ENCODE measurements around the gene OR51F1. TPM values are rescaled to one million over a fixed set of nuclear protein-coding genes. Genes with fewer than 3 reads are reported as not detected.
"Not testable (repeated sequence)": the region's sequence is repeated elsewhere in the genome, so short reads cannot be mapped to it uniquely, and the experiment has no call there.

The OR51F1 gene, protein sequence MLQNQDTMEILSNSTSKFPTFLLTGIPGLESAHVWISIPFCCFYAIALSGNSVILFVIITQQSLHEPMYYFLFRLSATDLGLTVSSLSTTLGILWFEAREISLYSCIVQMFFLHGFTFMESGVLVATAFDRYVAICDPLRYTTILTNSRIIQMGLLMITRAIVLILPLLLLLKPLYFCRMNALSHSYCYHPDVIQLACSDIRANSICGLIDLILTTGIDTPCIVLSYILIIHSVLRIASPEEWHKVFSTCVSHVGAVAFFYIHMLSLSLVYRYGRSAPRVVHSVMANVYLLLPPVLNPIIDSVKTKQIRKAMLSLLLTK
- not detected for total RNA-seq

- Mint-ChIP-seq H3K9me3 (ENCODE audit: low read depth) (no peaks in the 10 kb centered on the region), H3K27me3 (peaks cover 6% of the 10 kb centered on the region), H3K4me1 (no peaks in the 10 kb centered on the region), H3K36me3 (ENCODE audit: low read depth) (no peaks in the 10 kb centered on the region), H3K4me3 (no peak within 1 kb of the TSS), H3K27ac (no peak within 1 kb of the TSS)
- intact Hi-C loops (cut with DNase I, micrococcal nuclease): no loop called here
- no peak for DNase-seq
- CTCF ChIA-PET: no interaction called here
- no peak for ATAC-seq
- POLR2A ChIA-PET: no interaction called here
Observed at GRCh38 chr11:4769838-4770237, at the start of gene OR51F1. Gene OR51F1 (minus strand): TSS chr11:4769938. CDS start chr11:4769938, 0 bp downstream.

- intact Hi-C loops (cut with DNase I, micrococcal nuclease): no loop called here
- H3K4me1 Mint-ChIP-seq: no peaks in the 10 kb centered on the region
- ChIA-PET POLR2A (no interaction called here), CTCF (no interaction called here)
- no peaks in the 10 kb centered on the region for H3K9me3 Mint-ChIP-seq (ENCODE audit: low read depth)
- no peaks in the 10 kb centered on the region for H3K36me3 Mint-ChIP-seq (ENCODE audit: low read depth)
- H3K27ac Mint-ChIP-seq: no peak overlapping the region
- DNase-seq (no peak), ATAC-seq (no peak)
- no peaks in the 10 kb centered on the region for H3K27me3 Mint-ChIP-seq
- no peak overlapping the region for H3K4me3 Mint-ChIP-seq
Observed at GRCh38 chr11:4809246-4809645, 39.5 kb upstream of the OR51F1 start.

DNA sequence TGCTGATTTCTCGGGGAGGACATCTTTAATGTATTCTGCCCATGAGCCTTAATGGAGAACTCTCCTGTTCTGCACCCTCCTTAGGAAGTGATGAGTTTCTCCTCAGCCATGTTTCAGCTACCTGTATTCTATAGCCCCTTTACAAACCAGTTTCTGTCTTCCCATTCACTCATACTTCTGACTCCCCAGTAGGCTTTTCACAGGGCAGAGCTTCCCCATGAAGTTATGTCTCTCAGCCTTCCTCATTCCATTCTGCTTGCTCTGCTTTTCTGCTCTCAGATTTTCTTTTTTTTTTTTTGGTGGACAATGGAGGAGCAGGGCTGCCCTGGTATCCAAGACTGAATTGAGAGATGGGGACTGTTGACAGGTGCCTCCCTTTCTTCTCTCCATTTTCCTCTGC, 38.7 kb upstream of the OR51F1 start:
- intact Hi-C loops (cut with DNase I, micrococcal nuclease): no loop called here

DNA sequence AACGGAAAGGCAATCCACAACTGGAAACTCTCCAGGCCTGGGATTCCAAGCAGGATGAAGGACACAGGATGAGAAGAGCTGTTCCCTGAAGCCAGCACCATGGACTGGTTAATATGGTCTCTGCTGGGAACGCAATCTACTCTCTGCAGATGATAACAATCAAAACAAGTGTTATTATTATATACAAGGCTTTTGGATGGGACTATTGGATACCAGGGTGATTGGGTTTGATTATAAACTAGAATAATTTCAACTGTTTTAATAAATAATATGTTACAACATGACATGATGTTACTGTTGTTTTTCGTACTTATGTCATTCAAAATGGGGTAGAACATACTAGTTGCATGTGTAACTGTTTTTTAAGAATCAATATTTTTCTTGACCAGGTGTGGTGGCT, 34.5 kb upstream of the OR51F1 start, which contains the start of gene OR52R1:
Gene OR52R1, minus strand, starts transcription at position 101 of the 400 bp plus-strand sequence. Its CDS starts 0 bp downstream, at position 101.
- no peak within 1 kb of the TSS for H3K27ac Mint-ChIP-seq
- no peaks in the 10 kb centered on the region for H3K36me3 Mint-ChIP-seq (ENCODE audit: low read depth)
- H3K4me1 Mint-ChIP-seq: no peaks in the 10 kb centered on the region
- H3K9me3 Mint-ChIP-seq (ENCODE audit: low read depth): no peaks in the 10 kb centered on the region
- no peak for ATAC-seq
- no peak within 1 kb of the TSS for H3K4me3 Mint-ChIP-seq
- intact Hi-C loops (cut with DNase I, micrococcal nuclease): no loop called here
- CTCF ChIA-PET: no interaction called here
- DNase-seq: no peak
- H3K27me3 Mint-ChIP-seq: peaks cover 5% of the 10 kb centered on the region
- POLR2A ChIA-PET: no interaction called here

More for the DNA sequence above, 38.7 kb upstream of the OR51F1 start:
- Mint-ChIP-seq H3K27me3 (no peaks in the 10 kb centered on the region), H3K9me3 (ENCODE audit: low read depth) (no peaks in the 10 kb centered on the region), H3K27ac (no peak overlapping the region), H3K4me3 (no peak overlapping the region), H3K4me1 (no peaks in the 10 kb centered on the region), H3K36me3 (ENCODE audit: low read depth) (no peaks in the 10 kb centered on the region)
- CTCF ChIA-PET: no interaction called here
- no peak for DNase-seq
- POLR2A ChIA-PET: no interaction called here
- ATAC-seq: no peak

- H3K4me1 Mint-ChIP-seq; intact Hi-C loops (cut with DNase I, micrococcal nuclease); H3K36me3 Mint-ChIP-seq (ENCODE audit: low read depth); H3K27me3 Mint-ChIP-seq; ATAC-seq; DNase-seq; POLR2A ChIA-PET; H3K4me3 Mint-ChIP-seq; H3K27ac Mint-ChIP-seq; H3K9me3 Mint-ChIP-seq (ENCODE audit: low read depth): not testable (repeated sequence)
- CTCF ChIA-PET: interaction anchor here (0.9 kb wide), 1 partner anchor 9 kb away, joined by 3 read pairs; no protein-coding TSS in a partner anchor
Observed at GRCh38 chr11:4801316-4801715, 31.6 kb upstream of the OR51F1 start.

DNA sequence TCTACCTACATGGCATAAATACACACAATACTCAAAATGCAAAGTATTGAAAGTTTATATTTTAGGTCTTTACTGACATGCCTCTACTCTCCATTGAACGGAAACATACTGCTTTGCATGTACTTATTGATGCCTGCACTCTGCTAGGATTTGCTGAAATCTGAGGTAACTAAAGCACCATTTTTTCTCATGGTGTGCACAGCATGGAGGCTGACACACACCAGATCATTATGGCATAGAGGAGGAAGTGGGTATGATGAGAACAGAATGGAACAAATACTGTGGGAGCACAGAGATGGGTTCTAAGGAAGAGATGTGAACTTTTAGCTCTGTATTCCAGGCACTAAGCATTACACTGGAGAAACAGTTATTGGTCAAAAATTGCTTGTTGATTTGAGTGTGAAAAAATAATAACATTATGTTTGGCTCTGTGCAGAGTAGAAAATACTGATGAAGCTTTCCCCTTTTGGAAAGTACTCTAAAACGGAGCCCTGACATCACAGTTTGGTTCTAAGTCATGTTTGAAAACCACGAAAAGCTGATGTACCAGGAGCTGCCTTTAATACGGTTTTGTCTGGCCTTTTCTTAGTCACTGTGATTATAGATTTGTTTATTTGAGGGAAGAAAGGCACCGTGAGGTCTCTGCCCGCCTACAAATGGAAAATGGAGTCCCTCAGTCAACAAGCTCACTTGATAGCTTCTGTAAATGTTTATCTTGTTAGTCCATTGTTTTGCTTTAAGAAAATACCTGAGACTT, 28.9 kb upstream of the OR51F1 start:
- DNase-seq: no peak
- Mint-ChIP-seq H3K4me1 (no peaks in the 10 kb centered on the region), H3K36me3 (ENCODE audit: low read depth) (no peaks in the 10 kb centered on the region), H3K27me3 (peaks cover 5% of the 10 kb centered on the region), H3K9me3 (ENCODE audit: low read depth) (no peaks in the 10 kb centered on the region), H3K27ac (no peak overlapping the region), H3K4me3 (no peak overlapping the region)
- ATAC-seq: no peak
- CTCF ChIA-PET: no interaction called here
- intact Hi-C loops (cut with DNase I, micrococcal nuclease): no loop called here
- POLR2A ChIA-PET: no interaction called here

DNA sequence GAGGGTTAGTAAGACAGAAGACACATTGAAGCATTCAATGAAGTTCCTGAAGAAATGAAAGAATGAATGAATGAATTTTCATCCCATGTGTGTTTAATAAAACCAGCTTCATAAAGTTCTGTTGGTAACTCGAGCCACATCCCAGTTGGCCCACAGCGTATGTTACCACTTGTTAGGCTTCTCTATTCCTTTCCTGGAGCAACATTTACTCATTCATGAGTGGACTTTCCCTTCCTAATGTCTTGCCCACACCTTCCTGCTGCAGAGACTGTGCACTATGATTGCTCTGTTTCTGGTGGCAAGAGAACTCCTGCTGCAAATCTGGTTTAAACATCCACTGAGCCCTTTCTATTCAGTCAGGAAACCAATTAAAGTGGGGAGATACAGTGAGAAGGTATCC, 27.5 kb upstream of the OR51F1 start:
- Mint-ChIP-seq H3K9me3 (ENCODE audit: low read depth) (no peaks in the 10 kb centered on the region), H3K27ac (no peak overlapping the region), H3K4me1 (no peaks in the 10 kb centered on the region), H3K36me3 (ENCODE audit: low read depth) (no peaks in the 10 kb centered on the region), H3K27me3 (peaks cover 6% of the 10 kb centered on the region), H3K4me3 (no peak overlapping the region)
- CTCF ChIA-PET: no interaction called here
- intact Hi-C loops (cut with DNase I, micrococcal nuclease): no loop called here
- no peak for ATAC-seq
- POLR2A ChIA-PET: no interaction called here
- DNase-seq: no peak

DNA sequence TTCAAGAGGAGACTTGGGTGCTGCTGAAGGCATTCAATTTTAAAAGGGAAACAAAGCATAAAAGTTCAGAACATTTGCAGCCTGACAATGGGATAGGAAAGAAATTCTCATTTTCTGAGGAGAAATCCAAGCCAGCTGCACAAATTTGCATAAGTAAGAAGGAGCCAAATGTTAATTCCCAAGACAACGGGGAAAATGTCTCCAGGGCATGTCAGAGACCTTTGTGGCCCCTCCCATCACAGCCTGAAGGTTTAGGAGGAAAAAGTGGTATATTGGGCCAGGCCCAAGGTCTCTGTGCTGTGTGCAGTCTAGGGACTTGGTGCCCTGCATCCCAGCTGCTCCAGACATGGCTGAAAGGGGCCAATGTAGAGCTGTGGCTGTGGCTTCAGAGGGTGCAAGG, 12.7 kb upstream of the OR51F1 start:
- H3K9me3 Mint-ChIP-seq (ENCODE audit: low read depth): peaks cover 5% of the 10 kb centered on the region
- CTCF ChIA-PET: no interaction called here
- H3K4me1 Mint-ChIP-seq: no peaks in the 10 kb centered on the region
- ATAC-seq (no peak), DNase-seq (no peak)
- no peak overlapping the region for H3K4me3 Mint-ChIP-seq
- H3K27ac Mint-ChIP-seq: no peak overlapping the region
- no peaks in the 10 kb centered on the region for H3K36me3 Mint-ChIP-seq (ENCODE audit: low read depth)
- intact Hi-C loops (cut with DNase I, micrococcal nuclease): no loop called here
- peaks cover 18% of the 10 kb centered on the region for H3K27me3 Mint-ChIP-seq
- POLR2A ChIA-PET: no interaction called here

DNA sequence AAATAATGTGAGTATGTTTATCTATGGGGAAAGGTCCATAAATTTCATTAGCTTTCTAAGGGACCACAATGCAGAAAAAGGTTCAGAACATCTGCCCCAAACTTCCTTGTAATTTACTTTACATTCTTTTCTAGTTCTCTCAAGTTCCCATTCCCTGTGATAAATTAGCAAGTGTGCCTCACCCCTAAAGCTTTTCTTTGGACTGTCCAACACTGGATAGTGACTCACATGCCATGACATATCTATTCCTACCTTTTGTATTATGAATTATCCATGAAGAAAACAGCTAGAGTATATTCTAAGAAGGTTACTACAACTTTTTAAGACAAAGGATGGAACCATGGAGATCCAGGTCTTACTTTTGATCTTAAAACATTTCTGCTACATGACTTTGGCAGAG, 1.6 kb downstream of the OR51F1 start:
- DNase-seq: no peak
- H3K4me1 Mint-ChIP-seq: peaks cover under 1% of the 10 kb centered on the region
- H3K4me3 Mint-ChIP-seq: no peak overlapping the region
- H3K27me3 Mint-ChIP-seq: peaks cover 3% of the 10 kb centered on the region
- CTCF ChIA-PET: no interaction called here
- H3K36me3 Mint-ChIP-seq (ENCODE audit: low read depth): no peaks in the 10 kb centered on the region
- H3K9me3 Mint-ChIP-seq (ENCODE audit: low read depth): no peaks in the 10 kb centered on the region
- POLR2A ChIA-PET: no interaction called here
- H3K27ac Mint-ChIP-seq: no peak overlapping the region
- intact Hi-C loops (cut with DNase I, micrococcal nuclease): no loop called here
- ATAC-seq: no peak

GRCh38 chr11:4766420-4767043, 3.2 kb downstream of the OR51F1 start:
- ChIA-PET POLR2A (no interaction called here), CTCF (no interaction called here)
- no peaks in the 10 kb centered on the region for H3K9me3 Mint-ChIP-seq (ENCODE audit: low read depth)
- intact Hi-C loops (cut with DNase I, micrococcal nuclease): no loop called here
- H3K4me1 Mint-ChIP-seq: peaks cover 2% of the 10 kb centered on the region
- no peak overlapping the region for H3K4me3 Mint-ChIP-seq
- DNase-seq (no peak), ATAC-seq (no peak)
- H3K27me3 Mint-ChIP-seq: peaks cover 3% of the 10 kb centered on the region
- H3K36me3 Mint-ChIP-seq (ENCODE audit: low read depth): no peaks in the 10 kb centered on the region
- no peak overlapping the region for H3K27ac Mint-ChIP-seq

DNA sequence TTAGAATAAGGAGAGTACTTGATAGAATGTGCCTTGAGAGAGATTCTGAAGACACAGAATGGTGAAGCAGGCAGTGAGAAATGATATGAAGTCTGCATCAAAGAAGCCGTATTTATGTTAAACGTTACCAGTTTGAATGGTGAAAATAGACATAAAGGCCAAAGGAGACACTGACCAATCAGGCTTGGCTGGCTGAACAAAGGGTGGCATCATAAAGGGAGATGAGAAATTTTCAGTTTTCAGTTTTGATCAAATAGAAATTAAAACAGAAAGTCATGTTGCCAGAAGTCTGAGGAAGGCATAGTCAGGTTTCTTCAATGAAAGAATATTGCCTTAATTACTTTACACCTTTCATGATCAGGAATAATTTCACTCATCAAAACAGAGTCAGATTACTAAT, 6.6 kb downstream of the OR51F1 start:
- POLR2A ChIA-PET: no interaction called here

GRCh38 chr11:4751201-4751600, 18.5 kb downstream of the OR51F1 start:
- H3K27me3 Mint-ChIP-seq: peaks cover 15% of the 10 kb centered on the region
- no peaks in the 10 kb centered on the region for H3K9me3 Mint-ChIP-seq (ENCODE audit: low read depth)
- intact Hi-C loops (cut with DNase I, micrococcal nuclease): no loop called here
- POLR2A ChIA-PET: no interaction called here
- ATAC-seq (no peak), DNase-seq (no peak)
- no peak overlapping the region for H3K27ac Mint-ChIP-seq
- H3K36me3 Mint-ChIP-seq (ENCODE audit: low read depth): no peaks in the 10 kb centered on the region
- H3K4me1 Mint-ChIP-seq: no peaks in the 10 kb centered on the region
- H3K4me3 Mint-ChIP-seq: no peak overlapping the region
- CTCF ChIA-PET: no interaction called here

More for the DNA sequence above, 6.6 kb downstream of the OR51F1 start:
- ATAC-seq (no peak), DNase-seq (no peak)
- H3K9me3 Mint-ChIP-seq (ENCODE audit: low read depth): no peaks in the 10 kb centered on the region
- H3K4me3 Mint-ChIP-seq: no peak overlapping the region
- no peak overlapping the region for H3K27ac Mint-ChIP-seq
- H3K27me3 Mint-ChIP-seq: no peaks in the 10 kb centered on the region
- CTCF ChIA-PET: no interaction called here
- intact Hi-C loops (cut with DNase I, micrococcal nuclease): no loop called here
- no peaks in the 10 kb centered on the region for H3K36me3 Mint-ChIP-seq (ENCODE audit: low read depth)
- H3K4me1 Mint-ChIP-seq: peaks cover 2% of the 10 kb centered on the region

Data from activated CD4-positive, alpha-beta T cell treated with anti-CD3 and anti-CD28 coated beads for 36 hours (primary cell).